Endothelial cell of umbilical vein (primary cell): ENCODE data around the gene ZDHHC7. TPM values are rescaled to one million over a fixed set of nuclear protein-coding genes. Genes with fewer than 3 reads are reported as not detected.

Experiments
- BruUV-seq: library from RNA; stranded (reverse); fragments of 400-500 nt; replicated peaks from 2 replicates; lab custom pipeline; 2021; lab: Mats Ljungman, UMichigan
- CTCF ChIA-PET: fragments of 300-600, 350-600 bp; sonication (Branson Sonifier 250); formaldehyde crosslinking; loops from one replicate; lab custom pipeline; 2021; ENCODE audit warnings: antibody characterized with exemption, inconsistent platforms; lab: Charles Lee
- POLR2A ChIA-PET: fragments of 300-600, 350-600 bp; sonication (Branson Sonifier 250); formaldehyde crosslinking; loops from one replicate; lab custom pipeline; 2021; ENCODE audit warnings: antibody characterized with exemption, inconsistent platforms; lab: Charles Lee
- DNase-seq: peaks from one replicate; pipeline ENCODE4 v3.0.0-alpha.2; 2011; ENCODE audit warnings: low read depth, low spot score
- FAIRE-seq: peaks from 2 replicates; lab custom pipeline; 2011; peaks lifted over from hg19 to GRCh38; lab: Jason Lieb, UNC
- H2AFZ ChIP-seq: 2 replicates; pipeline ENCODE4 v1.6.0; 2012; ENCODE audit warnings: low read depth, low read length, control low read depth, inconsistent platforms
- H3K27ac ChIP-seq: 2 replicates; pipeline ENCODE4 v1.5.1; 2011; ENCODE audit warnings: low read depth, mild to moderate bottlenecking, control low read depth, low read length, moderate library complexity; ENCODE audit not compliant: insufficient read depth
- H3K27me3 ChIP-seq, 2 experiments: 2 replicates each; pipeline versions ENCODE4 v1.6.0 to v1.6.1; 2011; ENCODE audit warnings: low read length in 2 of 2, mixed read lengths in 1 of 2; ENCODE audit not compliant: control insufficient read depth in 2 of 2, insufficient read depth in 2 of 2
- H3K36me3 ChIP-seq, 2 experiments: 2 replicates in 1 of 2; 3 replicates in 1 of 2; pipeline ENCODE4 v1.5.1; 2011; ENCODE audit warnings: low read length in 2 of 2, mild to moderate bottlenecking in 1 of 2, moderate library complexity in 1 of 2; ENCODE audit not compliant: control insufficient read depth in 2 of 2, insufficient read depth in 2 of 2; ENCODE audit errors: extremely low read depth in 1 of 2
- H3K4me1 ChIP-seq: 3 replicates; pipeline ENCODE4 v1.5.1; 2011; ENCODE audit warnings: mild to moderate bottlenecking, low read length; ENCODE audit not compliant: control insufficient read depth, insufficient read depth; ENCODE audit errors: extremely low read depth
- H3K4me2 ChIP-seq: 2 replicates; pipeline ENCODE4 v1.6.1; 2011; ENCODE audit warnings: low read length, control low read depth, mixed read lengths; ENCODE audit not compliant: insufficient read depth
- H3K4me3 ChIP-seq, 3 experiments: fragments of 200-600 bp in 1 of 3; sonication (generic), shearing (Covaris generic) in 1 of 3; replicated peaks in 1 of 3; 2 replicates each; pipeline ENCODE4 v1.5.1; 2011 to 2016; ENCODE audit warnings: control low read depth in 3 of 3, low read length in 3 of 3, mild to moderate bottlenecking in 2 of 3, inconsistent platforms in 1 of 3, low read depth in 1 of 3, moderate library complexity in 1 of 3; ENCODE audit not compliant: insufficient read depth in 1 of 3
- H3K79me2 ChIP-seq: 2 replicates; pipeline ENCODE4 v1.6.0; 2012; ENCODE audit warnings: low read length, inconsistent platforms; ENCODE audit not compliant: control insufficient read depth, insufficient read depth
- H3K9ac ChIP-seq: replicated peaks from 2 replicates; pipeline ENCODE3; 2011; ENCODE audit warnings: low read length, control low read depth; ENCODE audit not compliant: insufficient read depth; ENCODE audit errors: extremely low read depth
- H3K9me1 ChIP-seq: replicated peaks from 3 replicates; pipeline ENCODE4 v1.6.0; 2011; ENCODE audit warnings: mild to moderate bottlenecking, low read length; ENCODE audit not compliant: control insufficient read depth, insufficient read depth; ENCODE audit errors: extremely low read depth
- H3K9me3 ChIP-seq: replicated peaks from 2 replicates; pipeline ENCODE4 v1.5.1; 2012; ENCODE audit warnings: low read length, inconsistent platforms; ENCODE audit not compliant: control insufficient read depth, insufficient read depth
- H4K20me1 ChIP-seq: replicated peaks from 2 replicates; pipeline ENCODE3; 2011; ENCODE audit warnings: mild to moderate bottlenecking, low read length; ENCODE audit not compliant: control insufficient read depth, insufficient read depth; ENCODE audit errors: extremely low read depth
- EZH2 ChIP-seq: IDR thresholded peaks from 2 replicates; pipeline ENCODE4 v1.6.1; 2012; ENCODE audit warnings: borderline replicate concordance, low read depth, mild to moderate bottlenecking, moderate library complexity, low read length, inconsistent platforms; ENCODE audit not compliant: severe bottlenecking
- FOS ChIP-seq: IDR thresholded peaks from 2 replicates; pipeline ENCODE4 v1.6.1; 2011; ENCODE audit warnings: mild to moderate bottlenecking, low read length, moderate library complexity, borderline replicate concordance; ENCODE audit not compliant: insufficient read depth
- GATA2 ChIP-seq: IDR thresholded peaks from 2 replicates; pipeline ENCODE4 v1.7.0; 2011; ENCODE audit warnings: low read depth, mild to moderate bottlenecking, moderate library complexity, mixed read lengths, low read length; ENCODE audit not compliant: insufficient read length, insufficient read depth
- JUN ChIP-seq: IDR thresholded peaks from 2 replicates; pipeline ENCODE4 v1.6.1; 2011; ENCODE audit warnings: borderline replicate concordance, low read depth; ENCODE audit not compliant: insufficient read length, insufficient read depth
- MYC ChIP-seq: IDR thresholded peaks from one replicate; pipeline ENCODE4 v1.6.1; 2011; ENCODE audit warnings: mild to moderate bottlenecking, low read depth, low read length
- POLR2A ChIP-seq: IDR thresholded peaks from 2 replicates; pipeline ENCODE4 v1.6.1; 2012; ENCODE audit warnings: low read depth, mild to moderate bottlenecking, control low read depth, low read length
- POLR2AphosphoS5 ChIP-seq: IDR thresholded peaks from 2 replicates; pipeline ENCODE4 v1.6.1; 2012; ENCODE audit warnings: low read depth, mild to moderate bottlenecking, control low read depth, low read length, moderate library complexity; ENCODE audit not compliant: insufficient read depth
- dilution Hi-C: fragments of 300-500 bp; cut with MboI; formaldehyde crosslinking; loops from one replicate; pipeline ENCODE4 v1.15.0; 2019; ENCODE audit warnings: low sequenced_read_pairs; ENCODE audit not compliant: extremely low pct_ligation_motif_present
- intact Hi-C: fragments of 100-400 bp; cut with micrococcal nuclease; formaldehyde crosslinking; loops from one replicate; pipeline ENCODE4 v1.10.0; 2022
- polyA plus RNA-seq, 4 experiments: library from polyadenylated mRNA; depleted of rRNA in 3 of 4; stranded (reverse) in 3 of 4; unstranded in 1 of 4; fragments of >200 nt; gene quantifications; 2 replicates each; pipeline versions ENCODE4 v1.2.1 to v1.2.3, GENCODE V29; 2011 to 2012; ENCODE audit warnings: missing spikeins in 1 of 4
- total RNA-seq: library from RNA; stranded (reverse); gene quantifications from 2 replicates; pipeline ENCODE4 v1.2.3, GENCODE V29; 2021
- TF ChIP-seq, protein P1 (sequence below), 2 donors: IDR thresholded peaks; 1 replicate in 1 of 2; 2 replicates in 1 of 2; pipeline ENCODE4 v1.5.1; 2011; ENCODE audit warnings: low read length in 2 of 2, mild to moderate bottlenecking in 2 of 2, moderate library complexity in 2 of 2, control low read depth in 1 of 2, inconsistent platforms in 1 of 2, low read depth in 1 of 2; ENCODE audit not compliant: insufficient read depth in 1 of 2; ENCODE audit errors: extremely low read depth in 1 of 2
- TF ChIP-seq, protein P2 (sequence below): IDR thresholded peaks from 2 replicates; pipeline ENCODE4 v1.6.1; 2011; ENCODE audit not compliant: insufficient read depth, insufficient read length

Gene ZDHHC7
- total and polyA plus RNA-seq, 2 donors (not counting 3 experiments of a cell fraction or from before 2014, with no cell fraction given) = 44.1 to 46.2 TPM

DNA sequence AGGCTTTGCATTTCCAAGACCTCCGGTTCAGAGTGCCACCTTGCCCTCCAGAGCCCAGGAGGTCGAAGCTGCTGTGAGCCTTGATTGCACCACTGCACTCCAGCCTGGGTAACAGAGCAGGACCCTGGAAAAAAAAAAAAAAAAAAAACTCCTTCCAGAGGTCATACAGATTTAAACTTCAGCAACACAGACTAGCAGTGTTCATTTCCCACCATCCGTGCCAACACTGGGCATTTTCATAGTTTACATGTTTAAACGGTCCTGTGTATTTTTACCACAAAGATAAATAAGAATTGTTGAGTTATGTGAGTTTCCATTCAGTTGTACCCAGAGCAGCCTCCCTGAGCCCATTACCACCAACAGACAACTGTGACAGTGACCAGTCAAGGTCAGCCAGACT lies 50.4 kb downstream of the ZDHHC7 start:
- H3K79me2 ChIP-seq = no peaks in the 10 kb centered on the region
- no peak overlapping the region for H3K4me2 ChIP-seq
- H3K27ac ChIP-seq = no peak overlapping the region
- dilution Hi-C loops = loop anchor here (25.0 kb wide), 1 partner anchor 199 kb away; no protein-coding TSS in a partner anchor
- intact Hi-C loops = no loop called here
- TF ChIP-seq POLR2A = no peak
- no peak for TF ChIP-seq FOS
- TF ChIP-seq MYC = no peak
- TF ChIP-seq POLR2AphosphoS5 = no peak
- TF ChIP-seq, protein P1, sequence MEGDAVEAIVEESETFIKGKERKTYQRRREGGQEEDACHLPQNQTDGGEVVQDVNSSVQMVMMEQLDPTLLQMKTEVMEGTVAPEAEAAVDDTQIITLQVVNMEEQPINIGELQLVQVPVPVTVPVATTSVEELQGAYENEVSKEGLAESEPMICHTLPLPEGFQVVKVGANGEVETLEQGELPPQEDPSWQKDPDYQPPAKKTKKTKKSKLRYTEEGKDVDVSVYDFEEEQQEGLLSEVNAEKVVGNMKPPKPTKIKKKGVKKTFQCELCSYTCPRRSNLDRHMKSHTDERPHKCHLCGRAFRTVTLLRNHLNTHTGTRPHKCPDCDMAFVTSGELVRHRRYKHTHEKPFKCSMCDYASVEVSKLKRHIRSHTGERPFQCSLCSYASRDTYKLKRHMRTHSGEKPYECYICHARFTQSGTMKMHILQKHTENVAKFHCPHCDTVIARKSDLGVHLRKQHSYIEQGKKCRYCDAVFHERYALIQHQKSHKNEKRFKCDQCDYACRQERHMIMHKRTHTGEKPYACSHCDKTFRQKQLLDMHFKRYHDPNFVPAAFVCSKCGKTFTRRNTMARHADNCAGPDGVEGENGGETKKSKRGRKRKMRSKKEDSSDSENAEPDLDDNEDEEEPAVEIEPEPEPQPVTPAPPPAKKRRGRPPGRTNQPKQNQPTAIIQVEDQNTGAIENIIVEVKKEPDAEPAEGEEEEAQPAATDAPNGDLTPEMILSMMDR (IDR thresholded peaks at IDR 0.05; ENCODE audit: extremely low read depth in 1 of 2, insufficient read depth in 1 of 2, low read depth in 1 of 2, low read length in 2 of 2) = no peak
- no peak for TF ChIP-seq EZH2
- no peak for TF ChIP-seq JUN
- TF ChIP-seq, protein P2, sequence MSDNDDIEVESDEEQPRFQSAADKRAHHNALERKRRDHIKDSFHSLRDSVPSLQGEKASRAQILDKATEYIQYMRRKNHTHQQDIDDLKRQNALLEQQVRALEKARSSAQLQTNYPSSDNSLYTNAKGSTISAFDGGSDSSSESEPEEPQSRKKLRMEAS = no peak
- no peak for TF ChIP-seq GATA2
- no peak for DNase-seq
- ChIA-PET CTCF (no interaction called here), POLR2A (no interaction called here)
- H3K4me3 ChIP-seq = no peak overlapping the region
- no TSS peak for BruUV-seq
- no peaks in the 10 kb centered on the region for H3K9me3 ChIP-seq
- peaks cover 0 to 4% of the 10 kb centered on the region in 2 experiments for H3K27me3 ChIP-seq
- no peak overlapping the region for H2AFZ ChIP-seq
- no peak for FAIRE-seq
- H4K20me1 ChIP-seq = no peaks in the 10 kb centered on the region
- no peaks in the 10 kb centered on the region for H3K4me1 ChIP-seq
- H3K9ac ChIP-seq = no peak overlapping the region
- H3K9me1 ChIP-seq = no peaks in the 10 kb centered on the region
- no peaks in the 10 kb centered on the region for H3K36me3 ChIP-seq
